Dermis microvascular lymphatic vessel endothelial cell (primary cell): ENCODE measurements around the gene RNASE1. TPM values are rescaled to one million over a fixed set of nuclear protein-coding genes. Genes with fewer than 3 reads are reported as not detected.
"Not testable (repeated sequence)": the region's sequence is repeated elsewhere in the genome, so short reads cannot be mapped to it uniquely, and the experiment has no call there.

Source experiments
- DNase-seq, 2 donors: peaks; one replicate each; pipeline versions ENCODE4 v3.0.0 to v3.0.0-alpha.2; 2010; ENCODE audit warnings: low read depth in 2 of 2
- total RNA-seq: library from RNA; depleted of rRNA; stranded (reverse); fragments of >200 nt; gene quantifications from 2 replicates; pipeline ENCODE4 v1.2.1, GENCODE V29; 2014

RNASE1 gene
- total RNA-seq, 1 donor from 2014 or later = 7.1 TPM

- no peak for DNase-seq
These were observed 28.3 kb downstream of the RNASE1 start for GRCh38 chr14:20774258-20774824.

- DNase-seq = no peak
These were observed 30.0 kb downstream of the RNASE1 start for GRCh38 chr14:20772650-20773049.

- DNase-seq = no peak
These were observed 33.2 kb downstream of the RNASE1 start for GRCh38 chr14:20769421-20769820.

- no peak for DNase-seq
These were observed 34.1 kb downstream of the RNASE1 start for GRCh38 chr14:20768593-20768892.

GRCh38 chr14:20760950-20761349 is 41.7 kb downstream of the RNASE1 start:
- no peak for DNase-seq

- DNase-seq = not testable (repeated sequence)
These were observed 43.2 kb downstream of the RNASE1 start for GRCh38 chr14:20759465-20759864.

GRCh38 chr14:20757965-20758364 is 44.7 kb downstream of the RNASE1 start:
- DNase-seq = peak; percentile 12 to 52

- no peak for DNase-seq
These were observed 47.6 kb downstream of the RNASE1 start for GRCh38 chr14:20755037-20755436.

- DNase-seq = no peak
These were observed 48.3 kb downstream of the RNASE1 start for GRCh38 chr14:20754308-20754707.

- DNase-seq = no peak
These were observed 50.6 kb downstream of the RNASE1 start for GRCh38 chr14:20751963-20752562.

Other genes starting within 250 kb of the RNASE1 start
- not detected in 2 replicates for gene RNASE9, start 241.8 kb downstream of the RNASE1 start, total RNA-seq
- gene RNASE11, start 214.8 kb downstream of the RNASE1 start, total RNA-seq = not detected in 2 replicates
- gene RNASE12, start 211.5 kb downstream of the RNASE1 start, total RNA-seq = not detected in 2 replicates
- gene OR6S1, start 161.2 kb downstream of the RNASE1 start, total RNA-seq = not detected in 2 replicates
- 16.2 and 26.9 TPM in 2 replicates for gene RNASE4, start 118.3 kb downstream of the RNASE1 start, total RNA-seq
- gene ANG, start 114.1 kb downstream of the RNASE1 start, total RNA-seq = 5.6 and 6.2 TPM in 2 replicates
- not detected in 2 replicates for gene EDDM3A, start 57.0 kb downstream of the RNASE1 start, total RNA-seq
- gene EDDM3B, start 34.4 kb downstream of the RNASE1 start, total RNA-seq = not detected in 2 replicates
- gene RNASE6, start 21.6 kb downstream of the RNASE1 start, total RNA-seq = not detected in 2 replicates
- gene RNASE3, start 88.5 kb upstream of the RNASE1 start, total RNA-seq = not detected in 2 replicates
- not detected in 2 replicates for gene RNASE2, start 152.6 kb upstream of the RNASE1 start, total RNA-seq
- gene METTL17, start 187.1 kb upstream of the RNASE1 start, total RNA-seq = 23.4 and 23.5 TPM in 2 replicates
- not detected in 2 replicates for gene SLC39A2, start 196.4 kb upstream of the RNASE1 start, total RNA-seq
- gene NDRG2, start 222.2 kb upstream of the RNASE1 start, total RNA-seq = 2.1 and 7.0 TPM in 2 replicates
- gene TPPP2, start 227.4 kb upstream of the RNASE1 start, total RNA-seq = not detected in 2 replicates
- gene RNASE13, start 232.0 kb upstream of the RNASE1 start, total RNA-seq = not detected in 2 replicates
- gene RNASE7, start 239.5 kb upstream of the RNASE1 start, total RNA-seq = not detected in 2 replicates